HEK293 (cell line): ENCODE data around the gene MAP3K9.

Experiments used
- MEIS1 ChIP-seq: sonication (generic); formaldehyde crosslinking; IDR thresholded peaks from 2 replicates; pipeline ENCODE4 v1.8.1; 2022; ENCODE audit warnings: missing genetic modification reagents, mild to moderate bottlenecking, borderline replicate concordance
- OSR2 ChIP-seq: fragments of 450-650 bp; formaldehyde crosslinking; IDR thresholded peaks from 2 replicates; pipeline ENCODE4 v1.5.1; 2016; ENCODE audit warnings: missing biosample characterization, missing genetic modification characterization
- SALL2 ChIP-seq: fragments of 450-650 bp; formaldehyde crosslinking; IDR thresholded peaks from 2 replicates; pipeline ENCODE4 v1.5.0; 2017; ENCODE audit warnings: missing biosample characterization, mild to moderate bottlenecking, missing genetic modification characterization, borderline replicate concordance
- ZBTB20 ChIP-seq: fragments of 450-650 bp; formaldehyde crosslinking; IDR thresholded peaks from 2 replicates; pipeline ENCODE4 v1.5.1; 2016; ENCODE audit warnings: missing biosample characterization, missing genetic modification characterization
- ZBTB8A ChIP-seq: fragments of 450-650 bp; formaldehyde crosslinking; IDR thresholded peaks from 2 replicates; pipeline ENCODE4 v1.5.1; 2016; ENCODE audit warnings: missing biosample characterization, missing genetic modification characterization
- ZFP37 ChIP-seq: fragments of 450-650 bp; formaldehyde crosslinking; IDR thresholded peaks from 2 replicates; pipeline ENCODE4 v1.5.1; 2016; ENCODE audit warnings: missing biosample characterization, missing genetic modification characterization
- ZNF549 ChIP-seq: fragments of 450-650 bp; IDR thresholded peaks from 2 replicates; pipeline ENCODE4 v1.5.1; 2018; ENCODE audit warnings: missing biosample characterization, missing genetic modification characterization, mild to moderate bottlenecking, inconsistent platforms, moderate library complexity
- TF ChIP-seq, protein P1 (sequence below): fragments of 450-650 bp; formaldehyde crosslinking; IDR thresholded peaks from 2 replicates; pipeline ENCODE4 v1.5.1; 2016; ENCODE audit warnings: missing biosample characterization, missing genetic modification characterization
- TF ChIP-seq, protein P2 (sequence below): fragments of 450-650 bp; formaldehyde crosslinking; IDR thresholded peaks from 2 replicates; pipeline ENCODE4 v1.5.1; 2017; ENCODE audit warnings: missing biosample characterization, mild to moderate bottlenecking, missing genetic modification characterization, moderate library complexity

DNA sequence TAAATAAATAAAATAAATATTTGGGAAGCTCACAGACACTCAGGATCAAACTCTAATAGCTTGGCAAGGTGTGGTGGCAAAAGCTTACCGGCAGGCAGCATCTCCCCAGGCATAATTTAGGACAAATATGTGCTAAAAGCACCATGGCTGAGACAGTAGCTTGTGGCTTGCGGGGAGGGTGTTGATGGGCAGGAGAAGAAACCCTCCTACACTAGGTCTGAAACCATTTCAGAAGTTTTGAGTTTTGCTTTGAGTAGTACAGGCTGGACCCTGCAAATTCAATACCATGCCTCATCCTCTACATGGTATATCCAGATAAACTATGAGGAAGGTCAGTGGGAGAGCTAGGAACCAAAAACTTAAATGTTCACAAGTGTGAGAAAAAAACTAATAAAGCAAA lies 33.1 kb downstream of the MAP3K9 start:
- no peak for TF ChIP-seq ZBTB8A
- TF ChIP-seq ZBTB20 (tag by site-specific recombination): no peak
- TF ChIP-seq, protein P1, sequence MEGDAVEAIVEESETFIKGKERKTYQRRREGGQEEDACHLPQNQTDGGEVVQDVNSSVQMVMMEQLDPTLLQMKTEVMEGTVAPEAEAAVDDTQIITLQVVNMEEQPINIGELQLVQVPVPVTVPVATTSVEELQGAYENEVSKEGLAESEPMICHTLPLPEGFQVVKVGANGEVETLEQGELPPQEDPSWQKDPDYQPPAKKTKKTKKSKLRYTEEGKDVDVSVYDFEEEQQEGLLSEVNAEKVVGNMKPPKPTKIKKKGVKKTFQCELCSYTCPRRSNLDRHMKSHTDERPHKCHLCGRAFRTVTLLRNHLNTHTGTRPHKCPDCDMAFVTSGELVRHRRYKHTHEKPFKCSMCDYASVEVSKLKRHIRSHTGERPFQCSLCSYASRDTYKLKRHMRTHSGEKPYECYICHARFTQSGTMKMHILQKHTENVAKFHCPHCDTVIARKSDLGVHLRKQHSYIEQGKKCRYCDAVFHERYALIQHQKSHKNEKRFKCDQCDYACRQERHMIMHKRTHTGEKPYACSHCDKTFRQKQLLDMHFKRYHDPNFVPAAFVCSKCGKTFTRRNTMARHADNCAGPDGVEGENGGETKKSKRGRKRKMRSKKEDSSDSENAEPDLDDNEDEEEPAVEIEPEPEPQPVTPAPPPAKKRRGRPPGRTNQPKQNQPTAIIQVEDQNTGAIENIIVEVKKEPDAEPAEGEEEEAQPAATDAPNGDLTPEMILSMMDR (tag by site-specific recombination): no peak
- no peak for TF ChIP-seq MEIS1 (CRISPR knock-in tag)
- TF ChIP-seq SALL2 (tag by site-specific recombination): no peak
- no peak for TF ChIP-seq ZFP37 (tag by site-specific recombination)
- TF ChIP-seq, protein P2, sequence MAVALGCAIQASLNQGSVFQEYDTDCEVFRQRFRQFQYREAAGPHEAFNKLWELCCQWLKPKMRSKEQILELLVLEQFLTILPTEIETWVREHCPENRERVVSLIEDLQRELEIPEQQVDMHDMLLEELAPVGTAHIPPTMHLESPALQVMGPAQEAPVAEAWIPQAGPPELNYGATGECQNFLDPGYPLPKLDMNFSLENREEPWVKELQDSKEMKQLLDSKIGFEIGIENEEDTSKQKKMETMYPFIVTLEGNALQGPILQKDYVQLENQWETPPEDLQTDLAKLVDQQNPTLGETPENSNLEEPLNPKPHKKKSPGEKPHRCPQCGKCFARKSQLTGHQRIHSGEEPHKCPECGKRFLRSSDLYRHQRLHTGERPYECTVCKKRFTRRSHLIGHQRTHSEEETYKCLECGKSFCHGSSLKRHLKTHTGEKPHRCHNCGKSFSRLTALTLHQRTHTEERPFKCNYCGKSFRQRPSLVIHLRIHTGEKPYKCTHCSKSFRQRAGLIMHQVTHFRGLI (tag by site-specific recombination): no peak
- no peak for TF ChIP-seq ZNF549 (tag by site-specific recombination)
- TF ChIP-seq OSR2 (tag by site-specific recombination): no peak
